Ascending aorta (tissue), 2 donors: ENCODE results near the gene KNSTRN. TPM values are rescaled to one million over a fixed set of nuclear protein-coding genes. Genes with fewer than 3 reads are reported as not detected.

ENCODE experiments used
- DNase-seq, 2 donors: peaks; one replicate each; pipeline ENCODE4 v3.0.0-alpha.2; 2019; ENCODE audit warnings: low spot score in 2 of 2
- H3K27ac ChIP-seq, 2 donors: fragments of 200-600 bp; sonication (generic); one replicate each; pipeline ENCODE4 v1.5.1; 2016 to 2017; ENCODE audit warnings: mild to moderate bottlenecking in 1 of 2
- H3K27me3 ChIP-seq: fragments of 200-600 bp; sonication (generic); one replicate; pipeline ENCODE4 v1.5.1; 2017
- H3K36me3 ChIP-seq, 2 donors: fragments of 200-600 bp; sonication (generic); one replicate each; pipeline ENCODE4 v1.5.1; 2016
- H3K4me1 ChIP-seq, 2 donors: fragments of 200-600 bp; sonication (generic); one replicate each; pipeline ENCODE4 v1.5.1; 2016 to 2017; ENCODE audit warnings: mild to moderate bottlenecking in 1 of 2
- H3K4me3 ChIP-seq, 2 donors: fragments of 200-600 bp; sonication (generic); one replicate each; pipeline ENCODE4 v1.5.1; 2016 to 2017; ENCODE audit warnings: mild to moderate bottlenecking in 1 of 2
- H3K9me3 ChIP-seq, 2 donors: fragments of 200-600 bp; sonication (generic); one replicate each; pipeline ENCODE4 v1.5.1; 2016
- CTCF ChIP-seq, 3 experiments: fragments of 200-600 bp in 2 of 3; fragments of 450-650 bp in 1 of 3; sonication (generic) in 2 of 3; IDR thresholded peaks; one replicate each; pipeline ENCODE4 v1.5.1; 2016 to 2019; ENCODE audit warnings: antibody characterized with exemption in 3 of 3, mild to moderate bottlenecking in 1 of 3, moderate library complexity in 1 of 3
- intact Hi-C: fragments of 100-400 bp; cut with DNase I; formaldehyde crosslinking; loops from one replicate; pipeline ENCODE4 v1.15.1; 2023
- total RNA-seq: library from RNA; depleted of rRNA; stranded (reverse); fragments of >200 nt; gene quantifications from one replicate; pipeline ENCODE4 v1.1.0, GENCODE V29; 2016

KNSTRN gene
- total RNA-seq, 1 donor from 2014 or later, result 5.1 TPM

GRCh38 chr15:40437752-40438687 is 55.5 kb downstream of the KNSTRN start:
- intact Hi-C loops, result no loop called here
- Histone ChIP-seq H3K4me1 (peaks cover 13 to 26% of the 10 kb centered on the region in 2 donors), H3K9me3 (no peaks in the 10 kb centered on the region), H3K27ac (no peak overlapping the region), H3K36me3 (no peaks in the 10 kb centered on the region), H3K4me3 (no peak overlapping the region), H3K27me3 (peaks cover 13% of the 10 kb centered on the region)
- no peak for TF ChIP-seq CTCF (IDR thresholded peaks at IDR 0.05)
- no peak for DNase-seq

GRCh38 chr15:40438712-40439111 is 56.2 kb downstream of the KNSTRN start:
- Histone ChIP-seq H3K27ac (no peak overlapping the region), H3K27me3 (peaks cover 13% of the 10 kb centered on the region), H3K9me3 (no peaks in the 10 kb centered on the region), H3K4me3 (no peak overlapping the region), H3K36me3 (no peaks in the 10 kb centered on the region), H3K4me1 (peaks cover 13 to 29% of the 10 kb centered on the region in 2 donors)
- no peak for DNase-seq
- TF ChIP-seq CTCF (IDR thresholded peaks at IDR 0.05), result no peak
- intact Hi-C loops, result no loop called here

GRCh38 chr15:40439461-40439959 is 57.0 kb downstream of the KNSTRN start:
- peak overlapping the region; percentile 95 to 97 for H3K4me3 ChIP-seq
- H3K4me1 ChIP-seq, result peaks cover 13 to 29% of the 10 kb centered on the region in 2 donors
- no peak for DNase-seq

GRCh38 chr15:40439960-40440742 is 57.6 kb downstream of the KNSTRN start:
- Histone ChIP-seq H3K9me3 (no peaks in the 10 kb centered on the region), H3K36me3 (no peaks in the 10 kb centered on the region), H3K4me1 (peaks cover 13 to 29% of the 10 kb centered on the region in 2 donors), H3K27me3 (peaks cover 13% of the 10 kb centered on the region), H3K27ac (no peak overlapping the region), H3K4me3 (peak overlapping the region; percentile 95 to 97)
- intact Hi-C loops, result loop anchor here (1.0 to 10.0 kb wide), 7 partner anchors 31 to 335 kb away; partner anchors contain the start of genes BMF, CCDC32, KNL1 and RAD51
- TF ChIP-seq CTCF (IDR thresholded peaks at IDR 0.05), result peak in 1 of 3 experiments; percentile 34
- DNase-seq, result peak in 1 of 2 donors; percentile 71

More at GRCh38 chr15:40439461-40439959, 57.0 kb downstream of the KNSTRN start:
- TF ChIP-seq CTCF (IDR thresholded peaks at IDR 0.05), result no peak
- Histone ChIP-seq H3K36me3 (no peaks in the 10 kb centered on the region), H3K27ac (no peak overlapping the region), H3K27me3 (peaks cover 13% of the 10 kb centered on the region), H3K9me3 (no peaks in the 10 kb centered on the region)
- intact Hi-C loops, result no loop called here

- intact Hi-C loops, result loop anchor here (1.0 to 10.0 kb wide), 7 partner anchors 30 to 336 kb away; partner anchors contain the start of genes BMF, CCDC32, KNL1 and RAD51
Measured at GRCh38 chr15:40440743-40441564, 58.4 kb downstream of the KNSTRN start, which contains the start of gene BAHD1. TSS of gene BAHD1 (plus strand) at chr15:40440953. CDS start at chr15:40458465, 17,512 bp downstream.

More at GRCh38 chr15:40440743-40441564, 58.4 kb downstream of the KNSTRN start, which contains the start of gene BAHD1:
- TF ChIP-seq CTCF (IDR thresholded peaks at IDR 0.05), result peak in 1 of 3 experiments; percentile 28
- peak within 1 kb of the TSS; percentile 31 to 75 for H3K27ac ChIP-seq
- no peaks in the 10 kb centered on the region for H3K9me3 ChIP-seq
- no peaks in the 10 kb centered on the region for H3K36me3 ChIP-seq
- peak within 1 kb of the TSS; percentile 95 to 97 for H3K4me3 ChIP-seq
- peak; percentile 85 to 97 for DNase-seq
- H3K4me1 ChIP-seq, result peaks cover 12 to 33% of the 10 kb centered on the region in 2 donors
- H3K27me3 ChIP-seq, result peaks cover 11% of the 10 kb centered on the region
